Left ventricle myocardium inferior (tissue), 1 donor: Measurements from ENCODE around the gene FRY. TPM values are rescaled to one million over a fixed set of nuclear protein-coding genes. Genes with fewer than 3 reads are reported as not detected.

Experiments used
- DNase-seq: peaks from one replicate; pipeline ENCODE4 v3.0.0-alpha.2; 2020
- H3K27ac ChIP-seq: fragments of 200-600 bp; replicated peaks from 2 replicates; pipeline ENCODE4 v1.8.0; 2021
- H3K27me3 ChIP-seq: fragments of 200-600 bp; 2 replicates; pipeline ENCODE4 v1.8.0; 2021; ENCODE audit warnings: low read depth
- H3K36me3 ChIP-seq: fragments of 200-600 bp; 2 replicates; pipeline ENCODE4 v1.8.0; 2021
- H3K4me1 ChIP-seq: fragments of 200-600 bp; 2 replicates; pipeline ENCODE4 v1.8.0; 2021
- H3K4me3 ChIP-seq: fragments of 200-600 bp; 2 replicates; pipeline ENCODE4 v1.8.0; 2021; ENCODE audit warnings: mild to moderate bottlenecking, moderate library complexity
- H3K9me3 ChIP-seq: fragments of 200-600 bp; replicated peaks from 2 replicates; pipeline ENCODE4 v1.8.0; 2021
- CTCF ChIP-seq: fragments of 200-600 bp; IDR thresholded peaks from 2 replicates; pipeline ENCODE4 v1.8.0; 2021; ENCODE audit warnings: antibody characterized with exemption, mild to moderate bottlenecking, borderline replicate concordance
- intact Hi-C: fragments of 100-400 bp; cut with micrococcal nuclease; formaldehyde crosslinking; loops from one replicate; pipeline ENCODE4 v1.11.0; 2022
- total RNA-seq: library from RNA; stranded (reverse); fragmentation: NEBNext Ultra II Directional; extraction: Animal tissue kit (Norgen Biotek cat#: 25700); gene quantifications from one replicate; pipeline ENCODE4 v1.2.1, GENCODE V29; 2021
- donor health status: DM: no; HTN: yes; CAD: no; lungs with severe emphysema.

The FRY gene
- total RNA-seq, 1 donor from 2014 or later = 167 TPM

DNA sequence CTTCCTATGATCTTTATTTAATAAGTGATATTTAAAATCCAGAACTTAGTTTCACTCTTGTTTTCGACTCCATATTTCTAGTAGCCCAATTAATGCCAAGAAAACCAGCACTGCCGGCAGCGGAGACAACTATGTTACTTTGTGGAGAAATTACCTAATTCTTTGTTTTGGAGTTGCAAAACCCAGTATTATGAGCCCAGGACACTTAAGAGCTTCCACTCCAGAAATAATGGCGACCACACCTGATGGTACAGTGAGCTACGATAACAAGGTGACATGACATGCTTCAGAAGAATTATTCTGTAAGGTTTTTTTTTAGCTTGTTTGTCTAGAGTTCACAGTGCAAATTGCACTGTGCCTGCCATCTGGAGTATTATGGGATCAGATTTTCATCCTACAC, 147.2 kb downstream of the FRY start:
- intact Hi-C loops = no loop called here
- TF ChIP-seq CTCF = no peak
- DNase-seq = no peak
- Histone ChIP-seq H3K27ac (no peak overlapping the region), H3K4me3 (no peak overlapping the region), H3K36me3 (peaks cover 71% of the 10 kb centered on the region), H3K9me3 (no peaks in the 10 kb centered on the region), H3K27me3 (no peaks in the 10 kb centered on the region), H3K4me1 (peaks cover 2% of the 10 kb centered on the region)

DNA sequence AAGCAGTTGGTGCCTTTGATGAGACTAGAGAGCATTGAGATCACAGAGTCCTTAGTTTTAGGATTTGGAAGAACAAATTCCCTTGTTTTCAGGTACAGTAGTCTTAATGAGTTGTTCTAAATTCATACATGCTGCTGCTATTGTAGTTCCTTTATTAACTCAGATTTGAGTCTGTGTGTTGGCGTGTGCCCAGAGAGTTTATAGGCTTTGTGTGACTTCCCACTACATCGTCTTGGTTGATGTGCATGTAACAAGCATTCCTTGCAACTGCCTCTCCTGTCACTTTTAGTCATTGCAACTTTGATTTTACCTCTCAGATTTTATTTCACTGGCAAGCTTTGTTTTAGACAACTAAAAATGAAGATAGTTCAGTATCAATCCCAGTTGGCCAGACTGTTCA, 148.1 kb downstream of the FRY start:
- intact Hi-C loops = no loop called here

DNA sequence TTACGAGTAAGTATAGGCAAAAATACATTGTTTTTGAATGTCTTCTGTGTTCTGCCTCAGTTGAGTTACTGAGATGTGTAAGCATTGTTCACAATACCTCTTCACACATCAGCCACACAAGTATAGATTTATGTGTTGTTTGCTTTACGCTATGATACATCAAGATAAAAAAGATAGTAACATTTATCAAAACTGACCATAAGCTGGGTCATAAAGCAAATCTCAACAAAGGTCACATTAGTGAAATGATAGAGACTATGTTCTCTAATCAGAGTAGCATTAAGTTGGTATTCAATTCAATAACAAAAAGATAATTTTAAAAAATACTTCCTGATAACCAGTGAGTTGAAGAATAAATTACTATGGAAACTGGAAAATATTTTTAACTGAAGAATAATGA, 156.1 kb downstream of the FRY start:
- no peak for DNase-seq
- H3K9me3 ChIP-seq = no peaks in the 10 kb centered on the region
- no peak overlapping the region for H3K27ac ChIP-seq
- intact Hi-C loops = no loop called here
- no peak overlapping the region for H3K4me3 ChIP-seq
- H3K36me3 ChIP-seq = peaks cover 73% of the 10 kb centered on the region
- no peak for TF ChIP-seq CTCF
- no peaks in the 10 kb centered on the region for H3K4me1 ChIP-seq
- H3K27me3 ChIP-seq = no peaks in the 10 kb centered on the region

More for the DNA sequence above, 148.1 kb downstream of the FRY start:
- Histone ChIP-seq H3K4me3 (no peak overlapping the region), H3K27ac (no peak overlapping the region), H3K36me3 (peaks cover 74% of the 10 kb centered on the region), H3K4me1 (peaks cover 2% of the 10 kb centered on the region), H3K9me3 (no peaks in the 10 kb centered on the region), H3K27me3 (no peaks in the 10 kb centered on the region)
- no peak for DNase-seq
- TF ChIP-seq CTCF = no peak

DNA sequence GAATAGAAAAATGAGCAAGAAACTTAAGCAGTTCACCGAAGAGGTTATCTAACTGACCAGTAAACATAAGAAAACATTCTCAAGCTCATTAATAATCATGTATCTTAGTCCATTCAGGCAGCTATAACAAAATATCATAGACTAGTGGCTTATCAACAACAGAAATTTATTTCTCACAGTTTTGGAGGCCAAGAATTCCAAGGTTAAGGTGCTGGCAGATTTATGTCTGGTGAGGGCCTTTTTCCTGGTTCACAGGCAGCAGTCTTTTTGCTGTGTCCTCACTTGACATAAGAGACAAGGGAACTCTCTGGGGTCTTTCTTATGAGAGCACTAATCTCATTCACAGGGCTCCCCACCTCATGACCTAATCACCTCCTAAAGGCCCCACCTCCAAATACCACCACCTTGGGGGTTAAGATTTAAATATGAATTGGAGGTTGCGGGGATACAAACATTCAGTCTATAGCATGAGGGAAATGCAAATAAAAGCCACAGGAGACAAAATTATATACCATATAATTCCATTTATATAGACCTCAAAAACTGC, 160.0 kb downstream of the FRY start:
- no peaks in the 10 kb centered on the region for H3K9me3 ChIP-seq
- no peaks in the 10 kb centered on the region for H3K27me3 ChIP-seq
- H3K4me1 ChIP-seq = peaks cover 20% of the 10 kb centered on the region
- no peak overlapping the region for H3K27ac ChIP-seq
- no peak overlapping the region for H3K4me3 ChIP-seq
- peaks cover 49% of the 10 kb centered on the region for H3K36me3 ChIP-seq
- intact Hi-C loops = no loop called here
- no peak for TF ChIP-seq CTCF
- no peak for DNase-seq

- peak overlapping the region; percentile 49 for H3K27ac ChIP-seq
- peaks cover 17% of the 10 kb centered on the region for H3K36me3 ChIP-seq
- no peaks in the 10 kb centered on the region for H3K27me3 ChIP-seq
- H3K4me1 ChIP-seq = peaks cover 34% of the 10 kb centered on the region
- no peak for DNase-seq
- H3K9me3 ChIP-seq = no peaks in the 10 kb centered on the region
- no peak overlapping the region for H3K4me3 ChIP-seq
- no peak for TF ChIP-seq CTCF
- intact Hi-C loops = no loop called here
These were observed 164.1 kb downstream of the FRY start for GRCh38 chr13:32195713-32196112.
